ENCODE measurements around the gene CBX4. TPM values are rescaled to one million over a fixed set of nuclear protein-coding genes. Genes with fewer than 3 reads are reported as not detected.

CBX4 gene
- total and polyA plus RNA-seq, 2 donors from 2014 or later, result 7.1 to 26.8 TPM

DNA sequence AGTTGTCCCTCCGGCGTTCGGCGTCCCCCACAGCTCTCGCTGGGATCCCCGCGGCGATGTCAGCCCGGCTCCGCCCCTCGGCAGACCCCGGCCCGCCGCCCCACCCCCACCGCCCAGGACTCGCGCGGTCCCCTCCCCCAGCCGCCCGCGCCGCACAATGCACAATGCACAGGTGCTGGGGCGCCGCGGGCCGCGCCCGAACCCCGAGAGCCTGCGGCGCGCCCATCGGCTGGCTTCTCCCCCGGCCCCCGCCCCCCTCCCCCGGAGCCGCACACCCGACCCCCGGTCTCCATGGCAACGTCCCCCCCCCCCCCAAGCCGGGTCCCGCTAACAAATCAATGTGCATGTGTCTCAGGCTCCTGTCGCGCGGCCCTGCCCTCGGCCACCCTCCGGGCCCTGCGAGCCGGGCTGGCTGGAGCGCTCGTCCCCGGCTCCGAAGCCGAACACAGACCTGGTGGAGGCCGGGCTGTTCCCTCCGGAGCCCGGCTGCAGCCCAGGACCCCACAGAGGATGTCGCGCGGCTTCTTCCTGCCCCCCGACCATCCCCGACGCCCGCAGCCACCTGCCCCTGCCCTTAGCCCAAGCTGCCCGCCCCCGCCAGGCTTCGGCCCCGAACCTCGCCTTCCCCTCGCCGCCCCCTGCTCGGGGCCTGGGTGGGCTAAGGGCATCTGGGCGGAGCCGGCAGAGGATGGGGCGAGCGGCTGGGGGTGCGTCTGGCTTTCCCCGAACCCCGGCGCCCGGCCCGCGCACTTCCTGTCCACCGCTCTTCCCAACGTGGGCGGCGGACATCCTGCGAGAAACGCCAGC, 41.5 kb downstream of the CBX4 start:
- H3K36me3 ChIP-seq (ENCODE audit: control insufficient read depth in 2 of 3, insufficient read depth in 3 of 3, low read length in 3 of 3), result peaks cover 0 to 2% (median 0%) of the 10 kb centered on the region in 3 donors
- H3K9me3 ChIP-seq (ENCODE audit: control insufficient read depth in 2 of 3, insufficient read depth in 1 of 3, low read length in 3 of 3), result no peaks in the 10 kb centered on the region
- H3K27me3 ChIP-seq (ENCODE audit: control insufficient read depth, insufficient read depth, low read length), result peaks cover 32% of the 10 kb centered on the region
- DNase-seq (peak; percentile 48 to 93 (median 76)), FAIRE-seq (no peak)
- H3K4me1 ChIP-seq (ENCODE audit: control insufficient read depth in 2 of 3, insufficient read depth in 2 of 3, low read depth in 1 of 3, low read length in 3 of 3), result peaks cover 2 to 19% (median 7%) of the 10 kb centered on the region in 3 donors
- no peak overlapping the region for H3K9ac ChIP-seq (ENCODE audit: low read length in 3 of 3)
- H3K27ac ChIP-seq (ENCODE audit: low read depth in 2 of 2, low read length in 2 of 2), result no peak overlapping the region
- TF ChIP-seq, protein P1, sequence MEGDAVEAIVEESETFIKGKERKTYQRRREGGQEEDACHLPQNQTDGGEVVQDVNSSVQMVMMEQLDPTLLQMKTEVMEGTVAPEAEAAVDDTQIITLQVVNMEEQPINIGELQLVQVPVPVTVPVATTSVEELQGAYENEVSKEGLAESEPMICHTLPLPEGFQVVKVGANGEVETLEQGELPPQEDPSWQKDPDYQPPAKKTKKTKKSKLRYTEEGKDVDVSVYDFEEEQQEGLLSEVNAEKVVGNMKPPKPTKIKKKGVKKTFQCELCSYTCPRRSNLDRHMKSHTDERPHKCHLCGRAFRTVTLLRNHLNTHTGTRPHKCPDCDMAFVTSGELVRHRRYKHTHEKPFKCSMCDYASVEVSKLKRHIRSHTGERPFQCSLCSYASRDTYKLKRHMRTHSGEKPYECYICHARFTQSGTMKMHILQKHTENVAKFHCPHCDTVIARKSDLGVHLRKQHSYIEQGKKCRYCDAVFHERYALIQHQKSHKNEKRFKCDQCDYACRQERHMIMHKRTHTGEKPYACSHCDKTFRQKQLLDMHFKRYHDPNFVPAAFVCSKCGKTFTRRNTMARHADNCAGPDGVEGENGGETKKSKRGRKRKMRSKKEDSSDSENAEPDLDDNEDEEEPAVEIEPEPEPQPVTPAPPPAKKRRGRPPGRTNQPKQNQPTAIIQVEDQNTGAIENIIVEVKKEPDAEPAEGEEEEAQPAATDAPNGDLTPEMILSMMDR (IDR thresholded peaks at IDR 0.05; ENCODE audit: borderline replicate concordance, extremely low read depth, insufficient read depth), result no peak
- peak overlapping the region in 1 of 3 donors; percentile 29 for H3K4me3 ChIP-seq (ENCODE audit: low read length in 3 of 3)
- intact Hi-C loops (cut with DNase I), result no loop called here

DNA sequence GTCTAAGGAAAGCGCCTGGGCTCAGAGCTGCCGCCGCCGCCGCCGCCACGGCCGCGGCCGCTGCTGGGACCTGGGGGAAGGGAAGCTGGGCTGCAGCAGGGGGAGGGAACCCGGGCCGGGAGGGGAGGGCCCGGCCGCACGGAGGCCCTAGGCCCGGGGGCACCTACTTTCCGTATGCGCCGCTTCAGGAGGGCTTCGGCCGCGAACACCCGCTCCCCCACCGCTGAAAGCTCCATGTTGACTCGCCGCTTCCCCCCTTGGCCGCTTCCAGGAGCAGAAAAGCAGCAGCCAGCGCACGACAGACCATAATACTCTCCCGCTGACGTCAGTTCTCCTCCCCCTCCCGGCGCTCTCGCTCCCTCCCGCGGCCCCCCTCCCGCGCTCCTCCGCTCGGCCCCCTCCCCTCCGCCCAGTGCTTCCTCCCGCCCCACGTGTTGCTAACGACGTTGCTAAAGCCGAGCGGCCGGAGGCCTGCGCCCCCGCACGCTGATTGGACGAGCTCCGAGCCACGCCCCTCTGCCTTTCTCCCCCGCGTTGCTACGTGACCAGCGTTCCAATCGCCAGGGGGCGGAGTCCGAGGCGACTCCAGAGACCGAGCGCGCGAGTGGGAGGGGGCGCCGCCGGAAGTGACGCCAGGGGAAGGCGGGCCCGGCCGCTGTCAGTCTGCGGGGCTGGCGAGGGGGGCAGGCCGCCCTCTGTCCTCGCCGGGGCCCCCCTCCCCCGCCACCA, 42.3 kb downstream of the CBX4 start, which contains the start of gene CBX8:
CBX8 (minus strand) TSS at position 315 of the 729 bp plus-strand sequence; CDS start at position 236, 79 bp downstream.
- peak; percentile 76 for FAIRE-seq
- intact Hi-C loops (cut with DNase I), result no loop called here
- peak within 1 kb of the TSS; percentile 79 to 81 (median 80) for H3K4me3 ChIP-seq (ENCODE audit: low read length in 3 of 3)
- peaks cover 2 to 19% (median 7%) of the 10 kb centered on the region in 3 donors for H3K4me1 ChIP-seq (ENCODE audit: control insufficient read depth in 2 of 3, insufficient read depth in 2 of 3, low read depth in 1 of 3, low read length in 3 of 3)
- peaks cover 31% of the 10 kb centered on the region for H3K27me3 ChIP-seq (ENCODE audit: control insufficient read depth, insufficient read depth, low read length)
- peak within 1 kb of the TSS; percentile 71 to 77 for H3K27ac ChIP-seq (ENCODE audit: low read depth in 2 of 2, low read length in 2 of 2)
- no peaks in the 10 kb centered on the region for H3K9me3 ChIP-seq (ENCODE audit: control insufficient read depth in 2 of 3, insufficient read depth in 1 of 3, low read length in 3 of 3)
- H3K9ac ChIP-seq (ENCODE audit: low read length in 3 of 3), result peak within 1 kb of the TSS in 2 of 3 donors; percentile 58 to 73
- DNase-seq, result peak; percentile 100
- TF ChIP-seq, protein P1 (IDR thresholded peaks at IDR 0.05; ENCODE audit: borderline replicate concordance, extremely low read depth, insufficient read depth), result no peak
- H3K36me3 ChIP-seq (ENCODE audit: control insufficient read depth in 2 of 3, insufficient read depth in 3 of 3, low read length in 3 of 3), result peaks cover 0 to 2% (median 0%) of the 10 kb centered on the region in 3 donors

DNA sequence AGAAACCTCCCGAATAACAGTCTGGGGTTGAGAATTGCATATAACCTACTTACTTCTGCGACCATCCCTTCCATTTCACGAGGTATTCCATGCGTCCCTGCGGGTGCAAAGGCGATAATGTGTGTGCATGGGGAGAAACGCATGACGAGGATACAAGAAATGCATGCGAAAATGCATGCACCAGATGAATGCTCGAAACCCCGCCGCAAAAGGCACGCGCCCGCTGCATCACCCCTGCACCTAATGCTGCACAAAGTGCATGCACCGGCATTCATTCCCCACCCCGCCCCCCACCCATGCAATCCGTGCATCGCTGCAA, 42.8 kb downstream of the CBX4 start:
- Histone ChIP-seq H3K4me1 (ENCODE audit: control insufficient read depth in 2 of 3, insufficient read depth in 2 of 3, low read depth in 1 of 3, low read length in 3 of 3) (peaks cover 2 to 19% (median 7%) of the 10 kb centered on the region in 3 donors), H3K27ac (ENCODE audit: low read depth in 2 of 2, low read length in 2 of 2) (peak overlapping the region in 1 of 2 donors; percentile 71), H3K36me3 (ENCODE audit: control insufficient read depth in 2 of 3, insufficient read depth in 3 of 3, low read length in 3 of 3) (peaks cover 0 to 2% (median 0%) of the 10 kb centered on the region in 3 donors), H3K27me3 (ENCODE audit: control insufficient read depth, insufficient read depth, low read length) (peaks cover 31% of the 10 kb centered on the region), H3K9me3 (ENCODE audit: control insufficient read depth in 2 of 3, insufficient read depth in 1 of 3, low read length in 3 of 3) (no peaks in the 10 kb centered on the region), H3K4me3 (ENCODE audit: low read length in 3 of 3) (peak overlapping the region; percentile 79 to 81 (median 80)), H3K9ac (ENCODE audit: low read length in 3 of 3) (peak overlapping the region in 2 of 3 donors; percentile 58 to 73)
- no peak for FAIRE-seq
- DNase-seq, result no peak
- intact Hi-C loops (cut with DNase I), result no loop called here
- TF ChIP-seq, protein P1 (IDR thresholded peaks at IDR 0.05; ENCODE audit: borderline replicate concordance, extremely low read depth, insufficient read depth), result no peak
